H1 (cell line): ENCODE data around the gene MRPL20. TPM values are rescaled to one million over a fixed set of nuclear protein-coding genes. Genes with fewer than 3 reads are reported as not detected.
A peak's percentile ranks its signal among the peaks of the same experiment; 100 is the strongest.

Experiments used
- CTCF ChIA-PET: fragments of 300-600 bp; sonication (Branson Sonifier 250); formaldehyde crosslinking; loops from one replicate; lab custom pipeline; 2021; ENCODE audit not compliant: partially characterized antibody; lab: Charles Lee
- POLR2A ChIA-PET: fragments of 300-600 bp; sonication (Branson Sonifier 250); formaldehyde crosslinking; loops from one replicate; lab custom pipeline; 2021; ENCODE audit warnings: inconsistent platforms; ENCODE audit not compliant: partially characterized antibody; lab: Charles Lee
- DNase-seq, 2 experiments: peaks; one replicate each; pipeline versions ENCODE4 v3.0.0 to v3.0.0-alpha.2; 2010 to 2022; ENCODE audit warnings: low spot score in 2 of 2, low read depth in 1 of 2, mixed read lengths in 1 of 2
- FAIRE-seq: peaks from 2 replicates; lab custom pipeline; 2011; peaks lifted over from hg19 to GRCh38; lab: Jason Lieb, UNC
- H2AFZ ChIP-seq: 2 replicates; pipeline ENCODE4 v1.8.1; 2012; ENCODE audit warnings: low read length, inconsistent platforms
- H2AK5ac ChIP-seq: 2 replicates; pipeline ENCODE4 v1.6.1; 2013; ENCODE audit warnings: low read depth, low read length
- H2BK120ac ChIP-seq: replicated peaks from 2 replicates; pipeline ENCODE3; 2013; ENCODE audit warnings: low read depth, low read length, inconsistent platforms
- H2BK12ac ChIP-seq: 2 replicates; pipeline ENCODE4 v1.6.1; 2013; ENCODE audit warnings: low read depth, low read length
- H2BK15ac ChIP-seq: 2 replicates; pipeline ENCODE4 v1.6.1; 2013; ENCODE audit warnings: low read length
- H2BK20ac ChIP-seq: 2 replicates; pipeline ENCODE4 v1.6.1; 2013; ENCODE audit warnings: low read length
- H2BK5ac ChIP-seq: 2 replicates; pipeline ENCODE4 v1.6.1; 2013; ENCODE audit warnings: low read depth, low read length
- H3K14ac ChIP-seq: 2 replicates; pipeline ENCODE4 v1.6.1; 2013; ENCODE audit warnings: inconsistent platforms; ENCODE audit not compliant: insufficient read length
- H3K18ac ChIP-seq: 2 replicates; pipeline ENCODE4 v1.6.1; 2013; ENCODE audit warnings: low read length; ENCODE audit errors: extremely low read depth
- H3K23ac ChIP-seq: 2 replicates; pipeline ENCODE4 v1.6.1; 2013; ENCODE audit warnings: inconsistent platforms; ENCODE audit not compliant: insufficient read length
- H3K23me2 ChIP-seq: 2 replicates; pipeline ENCODE4 v1.6.1; 2013; ENCODE audit warnings: low read depth, low read length
- H3K27ac ChIP-seq: 2 replicates; pipeline ENCODE4 v1.6.1; 2011; ENCODE audit warnings: low read depth, low read length, inconsistent platforms
- H3K27me3 ChIP-seq, 4 experiments: replicated peaks in 1 of 4; 1 replicate in 1 of 4; 2 replicates in 3 of 4; pipeline versions ENCODE4 v1.6.1 to v1.8.1; 2011 to 2013; ENCODE audit warnings: low read length in 3 of 4, mild to moderate bottlenecking in 3 of 4, inconsistent platforms in 2 of 4, mixed read lengths in 2 of 4, moderate library complexity in 1 of 4; ENCODE audit not compliant: control insufficient read depth in 3 of 4, insufficient read depth in 3 of 4; ENCODE audit errors: extremely low read depth in 1 of 4
- H3K36me3 ChIP-seq, 4 experiments: 2 replicates each; pipeline versions ENCODE4 v1.6.1 to v1.8.1; 2011 to 2013; ENCODE audit warnings: mild to moderate bottlenecking in 4 of 4, low read length in 3 of 4, moderate library complexity in 2 of 4, control low read depth in 1 of 4, inconsistent platforms in 1 of 4; ENCODE audit not compliant: insufficient read depth in 4 of 4, control insufficient read depth in 2 of 4
- H3K4ac ChIP-seq: replicated peaks from 2 replicates; pipeline ENCODE3; 2013; ENCODE audit warnings: low read length, low read depth, mixed read lengths, inconsistent platforms; ENCODE audit not compliant: insufficient read length
- H3K4me1 ChIP-seq, 4 experiments: replicated peaks in 1 of 4; 1 replicate in 1 of 4; 2 replicates in 3 of 4; pipeline versions ENCODE4 v1.6.1 to v1.8.1; 2011 to 2013; ENCODE audit warnings: low read length in 3 of 4, inconsistent platforms in 2 of 4, mixed read lengths in 1 of 4; ENCODE audit not compliant: insufficient read depth in 4 of 4, control insufficient read depth in 3 of 4
- H3K4me2 ChIP-seq, 2 experiments: 2 replicates each; pipeline versions ENCODE4 v1.6.1 to v1.8.1; 2011 to 2013; ENCODE audit warnings: low read depth in 2 of 2, low read length in 2 of 2, control low read depth in 1 of 2, inconsistent platforms in 1 of 2, mild to moderate bottlenecking in 1 of 2; ENCODE audit not compliant: insufficient read depth in 1 of 2
- H3K4me3 ChIP-seq, 4 experiments: fragments of 200-600, 300-600 bp in 1 of 4; sonication (generic), shearing (Covaris generic), sonication (Bioruptor Twin) in 1 of 4; 2 replicates each; pipeline versions ENCODE4 v1.5.1 to v1.8.1; 2011 to 2016; ENCODE audit warnings: low read length in 4 of 4, low read depth in 3 of 4, control low read depth in 2 of 4, inconsistent platforms in 2 of 4, mild to moderate bottlenecking in 2 of 4, mixed read lengths in 1 of 4, moderate library complexity in 1 of 4; ENCODE audit not compliant: insufficient read depth in 2 of 4; ENCODE audit errors: extremely low read depth in 1 of 4
- H3K56ac ChIP-seq: replicated peaks from 2 replicates; pipeline ENCODE3; 2013; ENCODE audit warnings: low read depth, mild to moderate bottlenecking, mixed read lengths, low read length, inconsistent platforms; ENCODE audit not compliant: insufficient read length
- H3K79me1 ChIP-seq: 2 replicates; pipeline ENCODE4 v1.6.1; 2013; ENCODE audit warnings: low read depth, low read length, control low read depth
- H3K79me2 ChIP-seq, 2 experiments: 2 replicates each; pipeline versions ENCODE4 v1.6.1 to v1.8.1; 2012 to 2013; ENCODE audit warnings: low read length in 2 of 2, mild to moderate bottlenecking in 2 of 2, inconsistent platforms in 1 of 2; ENCODE audit not compliant: insufficient read depth in 2 of 2, control insufficient read depth in 1 of 2
- H3K9ac ChIP-seq, 4 experiments: replicated peaks in 1 of 4; 1 replicate in 1 of 4; 2 replicates in 3 of 4; pipeline versions ENCODE4 v1.6.1 to v1.8.1; 2011 to 2013; ENCODE audit warnings: low read depth in 3 of 4, low read length in 3 of 4, control low read depth in 2 of 4, mild to moderate bottlenecking in 2 of 4, moderate library complexity in 2 of 4, inconsistent platforms in 1 of 4; ENCODE audit errors: extremely low read depth in 1 of 4
- H3K9me3 ChIP-seq, 2 experiments: 2 replicates each; pipeline versions ENCODE4 v1.6.1 to v1.8.1; 2012 to 2013; ENCODE audit warnings: mild to moderate bottlenecking in 2 of 2, moderate library complexity in 2 of 2, control low read depth in 1 of 2, inconsistent platforms in 1 of 2, low read depth in 1 of 2, low read length in 1 of 2, mixed read lengths in 1 of 2; ENCODE audit not compliant: insufficient read depth in 2 of 2
- H4K20me1 ChIP-seq, 2 experiments: replicated peaks in 1 of 2; 2 replicates each; pipeline versions ENCODE3 to v1.8.1; 2011 to 2013; ENCODE audit warnings: inconsistent platforms in 2 of 2, low read length in 2 of 2, mild to moderate bottlenecking in 1 of 2; ENCODE audit not compliant: insufficient read depth in 2 of 2, control insufficient read depth in 1 of 2
- H4K5ac ChIP-seq: 2 replicates; pipeline ENCODE4 v1.6.1; 2013; ENCODE audit warnings: low read length, low read depth, mixed read lengths, inconsistent platforms; ENCODE audit not compliant: insufficient read length
- H4K8ac ChIP-seq: 2 replicates; pipeline ENCODE4 v1.8.0; 2013; ENCODE audit warnings: mild to moderate bottlenecking, moderate library complexity, low read length, inconsistent platforms; ENCODE audit not compliant: insufficient read depth; ENCODE audit errors: extremely low read depth
- H4K91ac ChIP-seq: replicated peaks from 2 replicates; pipeline ENCODE3; 2013; ENCODE audit warnings: low read length, mixed read lengths, inconsistent platforms; ENCODE audit not compliant: insufficient read length
- TAF1 ChIP-seq: IDR thresholded peaks from 2 replicates; pipeline ENCODE4 v1.6.1; 2011; ENCODE audit warnings: mild to moderate bottlenecking, low read depth, low read length
- YY1 ChIP-seq: IDR thresholded peaks from 2 replicates; pipeline ENCODE4 v1.6.1; 2011; ENCODE audit warnings: low read depth, mild to moderate bottlenecking, low read length
- WGBS, 2 experiments: shearing (Covaris generic) in 1 of 2; methylation state at CpG; one replicate each; pipeline versions ENCODE4 v1.1.6 to v1.1.7; 2013 to 2015; ENCODE audit warnings: low lambda C conversion rate in 2 of 2, mixed read lengths in 2 of 2, inconsistent platforms in 1 of 2, low coverage in 1 of 2, missing lambda C conversion rate in 1 of 2; ENCODE audit not compliant: insufficient replicate concordance in 2 of 2, insufficient coverage in 1 of 2, insufficient read length in 1 of 2; ENCODE audit errors: extremely low coverage in 1 of 2, missing lambda C conversion rate in 1 of 2; 5-methylcytosine and 5-hydroxymethylcytosine counted together
- polyA plus RNA-seq, 7 experiments: library from polyadenylated mRNA; depleted of rRNA in 3 of 7; stranded (reverse) in 5 of 7; unstranded in 2 of 7; fragments of >200 nt in 5 of 7; fragments of 200-250 nt in 2 of 7; gene quantifications; 1 replicate in 5 of 7; 2 replicates in 1 of 7; 4 replicates in 1 of 7; pipeline versions ENCODE4 v1.2.1 to v1.2.3, GENCODE V29; 2011 to 2013; ENCODE audit warnings: missing spikeins in 2 of 7, mixed read lengths in 2 of 7
- total RNA-seq: library from RNA; stranded (reverse); fragmentation: NEBNext Ultra II Directional; extraction: Animal tissue kit (Norgen Biotek cat#: 25700); gene quantifications from 2 replicates; pipeline ENCODE4 v1.2.1, GENCODE V29; 2021

MRPL20 gene
- total and polyA plus RNA-seq, 2 of the 8 experiments (the other 6 are each of a cell fraction or from before 2014, with no cell fraction given) = 126 to 151 TPM

DNA sequence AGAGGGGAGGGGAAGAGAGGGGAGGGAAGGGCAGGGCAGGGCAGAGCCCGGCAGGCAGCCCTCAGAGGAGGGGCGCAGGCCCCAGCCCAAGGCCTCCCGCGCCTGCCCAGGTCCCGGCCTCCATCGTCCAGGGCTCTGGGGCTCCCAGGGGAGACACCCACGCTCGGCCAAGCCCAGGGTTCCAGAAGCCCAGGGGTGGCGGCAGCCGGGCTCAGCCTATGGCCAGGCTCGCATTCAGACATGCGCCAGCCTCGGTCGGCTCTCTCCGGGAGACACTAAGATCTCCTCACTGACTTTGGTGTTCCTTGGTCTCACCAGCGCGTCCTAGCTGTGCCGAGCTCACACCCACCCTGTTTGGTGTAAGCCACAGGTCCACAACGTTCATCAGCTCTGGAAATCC is 21.1 kb upstream of the MRPL20 start:
- POLR2A ChIA-PET = interaction anchor here (0.9 to 22.9 kb wide), 11 partner anchors 8 to 149 kb away, joined by 3 to 515 read pairs (median 4); partner anchors contain the start of genes CCNL2 and MRPL20
- Histone ChIP-seq H3K9ac (no peak overlapping the region), H3K27ac (no peak overlapping the region), H2BK12ac (no peak overlapping the region), H2AK5ac (no peak overlapping the region; the same call in 1 of the 2 replicates), H3K4me1 (peaks cover 0 to 43% (median 27%) of the 10 kb centered on the region in 4 experiments; a peak in 6 of 7 replicates), H3K79me1 (no peaks in the 10 kb centered on the region), H2BK5ac (no peak overlapping the region), H4K91ac (peak overlapping the region; percentile 36), H2AFZ (no peak overlapping the region), H3K23me2 (peaks cover 6% of the 10 kb centered on the region; the same call in 1 of the 2 replicates), H2BK120ac (no peak overlapping the region), H4K5ac (no peak overlapping the region), H3K4me2 (no peak overlapping the region), H4K20me1 (no peaks in the 10 kb centered on the region), H3K18ac (no peak overlapping the region), H3K9me3 (peaks cover 0 to 3% of the 10 kb centered on the region in 2 experiments; a peak in 1 of 4 replicates), H3K36me3 (no peaks in the 10 kb centered on the region; a peak in 1 of 8 replicates), H3K79me2 (no peaks in the 10 kb centered on the region), H4K8ac (no peak overlapping the region), H3K4me3 (no peak overlapping the region), H3K14ac (no peak overlapping the region), H3K27me3 (no peaks in the 10 kb centered on the region), H2BK15ac (peak overlapping the region; percentile 74; the same call in 1 of the 2 replicates), H3K56ac (no peak overlapping the region), H3K4ac (no peak overlapping the region), H3K23ac (no peak overlapping the region), H2BK20ac (0 out of 2 replicates have a peak overlapping the region, but pooled peaks have one; percentile 3)
- TF ChIP-seq TAF1 (no peak), YY1 (no peak)
- CTCF ChIA-PET = interaction anchor here (0.6 to 4.4 kb wide), 5 partner anchors 12 to 76 kb away, joined by 3 to 36 read pairs (median 3); no protein-coding TSS in a partner anchor
- DNase-seq (no peak), FAIRE-seq (no peak)
- WGBS, 2 experiments = 87% methylated on average over 13 of the region's 19 CpGs; no CpG with 5 or more reads in 1 of the 2 experiments
